Esophagus squamous epithelium (tissue), 4 donors: Measurements from ENCODE around the gene TAF4.

ENCODE experiments used
- POLR2A ChIP-seq, 4 donors: fragments of 450-650 bp; IDR thresholded peaks; one replicate each; pipeline ENCODE4 v1.6.1; 2017; ENCODE audit warnings: antibody characterized with exemption in 4 of 4, mild to moderate bottlenecking in 4 of 4, moderate library complexity in 3 of 4
- TF ChIP-seq, protein P1 (sequence below), 6 experiments: fragments of 450-650 bp in 4 of 6; fragments of 200-600 bp in 2 of 6; sonication (generic) in 2 of 6; IDR thresholded peaks; one replicate each; pipeline ENCODE4 v1.5.1; 2016 to 2019; ENCODE audit warnings: antibody characterized with exemption in 6 of 6, mild to moderate bottlenecking in 4 of 6, moderate library complexity in 4 of 6

DNA sequence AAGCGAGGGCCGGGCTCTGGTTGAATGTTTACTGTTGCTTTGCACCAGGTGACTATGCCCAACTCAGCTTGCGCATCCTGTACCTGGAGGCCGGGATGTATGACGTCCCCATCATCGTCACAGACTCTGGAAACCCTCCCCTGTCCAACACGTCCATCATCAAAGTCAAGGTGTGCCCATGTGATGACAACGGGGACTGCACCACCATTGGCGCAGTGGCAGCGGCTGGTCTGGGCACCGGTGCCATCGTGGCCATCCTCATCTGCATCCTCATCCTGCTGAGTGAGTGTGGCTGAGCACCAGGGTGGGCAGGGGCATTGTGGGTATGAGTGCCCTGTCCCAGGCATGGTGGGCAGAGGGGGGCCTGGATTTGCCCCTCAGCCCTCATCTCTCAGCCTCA, 136.1 kb downstream of the TAF4 start:
- TF ChIP-seq, protein P1, sequence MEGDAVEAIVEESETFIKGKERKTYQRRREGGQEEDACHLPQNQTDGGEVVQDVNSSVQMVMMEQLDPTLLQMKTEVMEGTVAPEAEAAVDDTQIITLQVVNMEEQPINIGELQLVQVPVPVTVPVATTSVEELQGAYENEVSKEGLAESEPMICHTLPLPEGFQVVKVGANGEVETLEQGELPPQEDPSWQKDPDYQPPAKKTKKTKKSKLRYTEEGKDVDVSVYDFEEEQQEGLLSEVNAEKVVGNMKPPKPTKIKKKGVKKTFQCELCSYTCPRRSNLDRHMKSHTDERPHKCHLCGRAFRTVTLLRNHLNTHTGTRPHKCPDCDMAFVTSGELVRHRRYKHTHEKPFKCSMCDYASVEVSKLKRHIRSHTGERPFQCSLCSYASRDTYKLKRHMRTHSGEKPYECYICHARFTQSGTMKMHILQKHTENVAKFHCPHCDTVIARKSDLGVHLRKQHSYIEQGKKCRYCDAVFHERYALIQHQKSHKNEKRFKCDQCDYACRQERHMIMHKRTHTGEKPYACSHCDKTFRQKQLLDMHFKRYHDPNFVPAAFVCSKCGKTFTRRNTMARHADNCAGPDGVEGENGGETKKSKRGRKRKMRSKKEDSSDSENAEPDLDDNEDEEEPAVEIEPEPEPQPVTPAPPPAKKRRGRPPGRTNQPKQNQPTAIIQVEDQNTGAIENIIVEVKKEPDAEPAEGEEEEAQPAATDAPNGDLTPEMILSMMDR (IDR thresholded peaks at IDR 0.05): no peak
- no peak for TF ChIP-seq POLR2A (IDR thresholded peaks at IDR 0.05)
